Measurements from ENCODE around the gene CISH.

DNA sequence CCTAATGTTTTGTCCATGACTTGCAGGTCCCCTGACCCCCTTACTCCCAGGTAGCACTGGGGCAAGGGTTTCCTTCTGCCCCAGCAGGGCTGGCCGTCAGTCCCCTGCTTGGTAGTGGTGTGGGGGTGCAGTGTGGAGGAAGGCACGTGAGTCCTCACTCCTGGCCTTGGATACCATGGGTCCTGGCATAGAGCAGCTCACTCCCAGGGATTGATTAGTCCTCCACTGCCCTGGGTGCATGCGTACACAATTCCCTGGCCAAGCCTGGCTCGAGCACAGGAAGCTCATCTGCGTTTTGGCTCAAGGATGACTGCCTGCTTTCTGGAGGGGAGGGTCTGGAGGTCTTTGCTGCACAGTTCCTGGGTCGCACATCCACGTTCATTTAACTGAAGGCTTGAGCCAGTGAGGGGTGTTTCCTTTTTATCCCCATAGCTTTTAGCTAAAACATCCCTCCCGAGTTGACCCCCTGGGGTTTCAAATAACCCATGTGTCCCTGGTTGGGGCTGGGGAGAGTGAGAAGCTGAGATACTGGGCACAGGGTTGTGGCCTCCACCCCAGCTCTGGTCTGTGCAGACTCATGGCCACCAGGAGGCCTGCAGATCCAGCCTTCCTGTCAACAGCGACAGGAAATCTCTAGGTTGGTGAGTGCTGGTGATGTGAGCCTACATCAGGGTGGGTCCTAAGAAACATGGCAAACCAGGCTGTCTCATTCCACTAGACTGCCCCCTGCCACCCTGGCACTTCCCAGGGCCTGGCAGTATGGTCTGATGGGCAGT lies 30.7 kb downstream of the CISH start:
- TF ChIP-seq, protein P1, sequence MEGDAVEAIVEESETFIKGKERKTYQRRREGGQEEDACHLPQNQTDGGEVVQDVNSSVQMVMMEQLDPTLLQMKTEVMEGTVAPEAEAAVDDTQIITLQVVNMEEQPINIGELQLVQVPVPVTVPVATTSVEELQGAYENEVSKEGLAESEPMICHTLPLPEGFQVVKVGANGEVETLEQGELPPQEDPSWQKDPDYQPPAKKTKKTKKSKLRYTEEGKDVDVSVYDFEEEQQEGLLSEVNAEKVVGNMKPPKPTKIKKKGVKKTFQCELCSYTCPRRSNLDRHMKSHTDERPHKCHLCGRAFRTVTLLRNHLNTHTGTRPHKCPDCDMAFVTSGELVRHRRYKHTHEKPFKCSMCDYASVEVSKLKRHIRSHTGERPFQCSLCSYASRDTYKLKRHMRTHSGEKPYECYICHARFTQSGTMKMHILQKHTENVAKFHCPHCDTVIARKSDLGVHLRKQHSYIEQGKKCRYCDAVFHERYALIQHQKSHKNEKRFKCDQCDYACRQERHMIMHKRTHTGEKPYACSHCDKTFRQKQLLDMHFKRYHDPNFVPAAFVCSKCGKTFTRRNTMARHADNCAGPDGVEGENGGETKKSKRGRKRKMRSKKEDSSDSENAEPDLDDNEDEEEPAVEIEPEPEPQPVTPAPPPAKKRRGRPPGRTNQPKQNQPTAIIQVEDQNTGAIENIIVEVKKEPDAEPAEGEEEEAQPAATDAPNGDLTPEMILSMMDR (IDR thresholded peaks at IDR 0.05): no peak
- TF ChIP-seq POLR2A (IDR thresholded peaks at IDR 0.05): no peak

All from ovary (tissue), 3 donors.